A549 treated with GW870086 at 1 μM for 4 hours (cell line): ENCODE results near the gene MMP3. TPM values are rescaled to one million over a fixed set of nuclear protein-coding genes. Genes with fewer than 3 reads are reported as not detected.

Experiments used
- total RNA-seq: library from RNA; stranded (reverse); fragments of 200-300 nt; extraction: Qiagen RNA extraction; gene quantifications from 5 replicates; pipeline ENCODE4 v1.2.3, GENCODE V29; 2022; ENCODE audit warnings: low read depth

The MMP3 gene
- total RNA-seq = 0.17 to 0.28 TPM in 2 of 5 replicates, not detected in the others

GRCh38 chr11:102843489-102843888 lies at the start of gene MMP3:
MMP3 (minus strand) TSS chr11:102843609; CDS start chr11:102843546, 63 bp downstream.

DNA sequence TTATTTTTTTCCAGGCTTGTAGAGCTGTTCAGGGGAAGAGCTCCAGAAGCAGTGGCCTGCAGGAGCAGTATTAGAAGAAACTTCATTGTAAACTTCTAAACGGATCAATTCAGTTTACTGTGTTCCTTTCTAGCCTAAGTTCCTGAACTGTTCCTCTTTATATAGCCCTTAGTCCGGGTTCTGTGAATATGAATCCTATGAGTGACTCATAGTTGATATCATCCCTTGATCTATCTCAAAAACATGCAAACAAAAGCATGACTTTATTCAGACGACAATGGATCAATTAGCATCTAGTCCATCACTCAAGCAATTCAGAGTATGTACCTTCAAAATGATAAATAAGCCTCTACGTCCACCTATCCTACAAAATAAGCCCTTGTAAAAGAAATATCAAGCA lies 31.4 kb upstream of the MMP3 start, which contains the start of gene MMP12:
Gene MMP12 (minus strand): TSS at position 131 of the 400 bp plus-strand sequence. CDS start 45 bp downstream, at position 86.

GRCh38 chr11:102798012-102798746 lies 45.2 kb downstream of the MMP3 start, which contains the start of gene MMP1:
MMP1 (minus strand) TSS chr11:102798160; CDS start chr11:102798092, 68 bp downstream.

Other genes with a start within 250 kb of the MMP3 start
- not detected in 5 replicates for gene MMP20, start 218.3 kb downstream of the MMP3 start, total RNA-seq
- gene MMP27, start 137.8 kb downstream of the MMP3 start, total RNA-seq = not detected in 5 replicates
- not detected in 5 replicates for gene MMP8, start 118.7 kb downstream of the MMP3 start, total RNA-seq
- 0.53 to 2.1 TPM (median 0.98 TPM) in 5 replicates for gene MMP10, start 63.0 kb downstream of the MMP3 start, total RNA-seq
- gene MMP1, start 45.4 kb downstream of the MMP3 start, total RNA-seq = 0.42 to 1.5 TPM (median 0.73 TPM) in 5 replicates
- gene MMP12, start 31.4 kb upstream of the MMP3 start, total RNA-seq = 0.07 to 0.09 TPM in 2 of 5 replicates, not detected in the others
- not detected in 5 replicates for gene MMP13, start 112.1 kb upstream of the MMP3 start, total RNA-seq
- 63.5 to 68.2 TPM (median 64.5 TPM) in 5 replicates for gene DCUN1D5, start 248.6 kb upstream of the MMP3 start, total RNA-seq